DLD1 (cell line): ENCODE measurements around the gene SLC24A3.

ENCODE experiments used
- in situ Hi-C: cut with HindIII; loops from 2 replicates; pipeline ENCODE4 v1.10.0; 2017; ENCODE audit warnings: low sequenced_read_pairs

The SLC24A3 gene

DNA sequence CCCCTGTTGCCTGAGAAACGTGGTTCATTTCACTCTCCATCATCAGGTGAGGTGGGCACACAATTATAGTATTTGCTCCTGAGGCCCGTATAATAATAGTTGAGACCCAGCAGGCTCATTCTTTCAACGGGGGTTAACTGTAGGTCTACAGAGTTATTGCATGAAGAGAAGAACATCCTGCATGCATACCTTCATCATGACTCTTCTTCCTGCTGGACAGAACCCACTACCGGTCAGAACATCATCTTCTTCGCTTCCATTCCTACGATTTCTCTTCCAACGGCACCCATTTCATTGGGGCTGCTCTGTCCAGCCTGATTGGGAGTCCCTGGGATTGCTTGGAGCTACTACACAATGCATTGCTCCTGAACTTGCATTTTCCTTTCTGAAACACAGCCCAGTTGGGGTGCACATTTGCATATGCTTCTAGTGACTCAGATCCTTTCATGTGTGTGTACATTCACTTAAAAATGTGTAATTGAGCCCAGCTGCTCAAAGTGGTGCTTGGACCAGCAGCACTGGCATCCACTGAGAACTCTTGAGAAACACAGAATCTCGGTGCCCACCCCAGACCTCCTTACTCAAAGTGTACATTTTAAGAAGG is 57.4 kb downstream of the SLC24A3 start:
- in situ Hi-C loops = no loop called here

DNA sequence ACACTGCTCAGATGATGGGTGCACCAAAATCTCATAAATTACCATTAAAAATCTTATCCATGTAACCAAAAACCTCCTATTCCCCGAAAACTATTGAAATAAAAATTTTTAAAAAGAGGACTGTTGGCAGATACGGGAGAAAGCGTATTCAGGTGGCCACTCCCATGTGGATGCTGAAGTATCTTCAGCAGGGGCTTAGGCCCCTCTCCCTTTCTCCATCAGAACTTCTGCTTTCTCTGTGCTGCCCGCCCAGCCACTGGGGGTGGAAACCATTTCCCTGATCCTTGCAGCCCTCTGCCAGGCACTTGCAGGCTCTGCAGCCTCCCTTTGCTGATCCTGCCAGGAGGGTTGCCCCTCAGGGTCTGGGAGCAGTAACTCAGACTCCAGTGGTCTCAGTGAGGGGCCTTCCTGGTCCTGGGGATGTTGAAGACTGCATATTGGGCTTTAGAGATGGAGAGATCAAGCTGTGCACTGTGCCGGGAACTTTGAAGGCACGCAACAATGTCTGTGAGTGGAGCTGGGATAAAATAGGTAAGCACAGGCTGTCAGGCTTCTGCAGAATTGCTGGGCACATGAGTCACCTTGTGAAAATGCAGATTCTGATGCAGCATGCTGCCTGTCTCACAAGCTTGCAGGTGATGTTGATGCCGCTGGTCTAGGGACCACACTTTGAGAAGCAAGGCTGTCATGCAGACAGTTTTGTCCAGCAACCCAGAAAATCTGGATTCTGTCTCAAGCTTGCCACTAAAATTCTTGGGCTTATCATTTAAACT is 59.6 kb downstream of the SLC24A3 start:
- in situ Hi-C loops = no loop called here

DNA sequence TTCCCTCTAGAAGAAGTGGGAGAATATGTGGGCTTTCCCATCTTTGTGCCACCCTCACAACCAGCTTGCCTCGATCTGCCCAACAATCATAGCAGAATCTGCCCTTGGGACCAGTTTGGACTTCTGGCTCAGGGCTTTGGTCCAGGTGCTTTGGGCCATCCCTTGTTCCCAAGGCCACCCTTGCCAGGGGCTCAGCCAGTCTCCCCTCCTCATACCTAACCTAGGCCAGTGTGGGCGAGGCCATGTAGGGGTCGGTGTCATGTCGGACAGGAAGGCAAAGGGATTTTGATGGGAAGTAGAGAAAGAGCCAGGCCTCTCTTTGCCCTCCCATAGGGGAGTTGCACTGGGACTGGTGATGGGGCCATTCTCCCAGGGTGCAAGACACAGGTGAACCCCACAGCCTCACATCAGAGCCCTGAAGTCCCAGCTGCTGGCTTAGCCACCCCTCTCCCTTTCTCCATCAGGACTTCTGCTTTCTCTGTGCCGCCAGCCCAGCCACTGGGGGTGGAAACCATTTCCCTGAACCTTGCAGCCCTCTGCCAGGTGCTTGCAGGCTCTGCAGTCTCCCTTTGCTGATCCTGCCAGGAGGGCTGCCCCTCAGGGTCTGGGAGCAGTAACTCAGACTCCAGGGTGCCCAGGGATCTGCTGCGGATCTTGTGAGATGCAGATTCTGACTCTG is 60.7 kb downstream of the SLC24A3 start:
- in situ Hi-C loops = no loop called here

DNA sequence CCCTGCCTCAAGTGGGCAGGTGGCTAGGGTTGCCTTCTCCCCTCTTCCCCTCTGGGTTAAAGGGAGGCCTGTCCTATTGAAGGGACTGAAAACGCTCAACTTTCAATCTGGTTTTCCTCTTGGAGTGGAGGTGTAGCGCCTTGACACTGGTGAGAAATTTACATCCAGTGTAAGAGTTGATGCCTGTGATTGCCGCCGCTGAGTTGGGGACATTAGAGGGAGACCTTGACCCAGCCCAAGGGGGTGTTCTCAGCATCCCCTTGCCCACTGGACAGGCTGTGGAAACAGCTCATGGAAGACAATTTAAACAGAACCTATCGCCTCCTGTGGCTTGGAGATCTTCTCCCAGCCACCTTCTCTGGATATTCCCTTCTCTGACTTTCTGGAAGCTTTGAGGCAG is 61.6 kb downstream of the SLC24A3 start:
- in situ Hi-C loops = no loop called here

DNA sequence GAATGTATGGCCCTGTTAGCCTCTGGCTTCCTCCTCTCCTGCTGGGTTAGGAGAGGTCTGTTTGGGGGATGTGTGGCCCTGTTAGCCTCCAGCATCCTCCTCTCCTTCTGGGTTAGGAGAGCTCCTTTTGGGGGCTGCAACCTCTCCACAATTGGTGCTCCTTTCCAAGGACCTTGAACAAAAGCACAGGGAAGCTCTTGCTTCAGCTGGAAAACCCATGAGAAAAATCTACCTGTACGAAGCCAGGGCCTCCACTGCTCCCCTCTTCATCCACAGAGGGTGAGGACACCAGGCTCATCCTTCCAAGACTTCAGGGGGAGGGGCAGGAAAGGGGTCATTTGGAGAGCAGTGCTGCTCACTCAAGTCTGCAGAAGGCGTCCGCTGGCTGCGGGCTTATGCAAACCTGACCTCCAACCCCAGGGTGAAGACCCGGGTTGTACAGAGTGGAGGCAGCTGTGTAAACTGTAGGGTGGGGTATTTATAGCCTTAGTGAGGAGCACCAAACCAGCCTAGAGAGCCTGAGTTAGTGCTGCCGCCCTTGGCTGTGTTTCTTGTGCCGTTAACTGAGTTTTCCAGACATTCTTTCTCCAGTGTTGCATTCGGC is 62.1 kb downstream of the SLC24A3 start:
- in situ Hi-C loops = no loop called here

DNA sequence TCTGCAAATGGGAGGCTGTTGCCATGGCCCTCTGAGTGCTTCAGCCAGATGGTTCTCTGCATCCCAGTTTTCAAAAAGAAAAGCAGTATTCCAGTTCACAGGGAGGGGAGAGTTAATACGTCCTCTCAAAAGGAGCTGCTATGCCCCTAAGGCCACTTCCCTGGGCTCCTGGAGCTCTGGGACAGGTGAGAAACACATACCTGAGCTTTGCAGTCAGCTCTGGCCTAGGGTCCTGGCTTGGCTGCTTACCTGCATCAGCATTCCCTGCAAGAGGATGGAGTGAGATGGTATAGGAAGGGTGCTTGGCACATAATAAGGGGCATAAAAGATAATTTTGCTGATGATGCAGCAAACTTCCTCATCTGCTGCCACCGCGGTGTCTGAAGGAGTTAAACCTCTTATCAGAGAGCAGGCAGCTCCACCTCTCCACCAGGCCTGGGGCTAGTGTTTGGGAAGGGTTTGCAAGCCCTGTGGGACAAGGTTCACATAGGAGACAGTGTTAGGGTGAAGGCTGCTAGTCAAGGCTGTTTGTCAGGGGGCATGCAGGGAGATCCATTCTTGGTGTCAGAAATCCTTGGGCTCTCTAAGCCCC is 62.7 kb downstream of the SLC24A3 start:
- in situ Hi-C loops = no loop called here

DNA sequence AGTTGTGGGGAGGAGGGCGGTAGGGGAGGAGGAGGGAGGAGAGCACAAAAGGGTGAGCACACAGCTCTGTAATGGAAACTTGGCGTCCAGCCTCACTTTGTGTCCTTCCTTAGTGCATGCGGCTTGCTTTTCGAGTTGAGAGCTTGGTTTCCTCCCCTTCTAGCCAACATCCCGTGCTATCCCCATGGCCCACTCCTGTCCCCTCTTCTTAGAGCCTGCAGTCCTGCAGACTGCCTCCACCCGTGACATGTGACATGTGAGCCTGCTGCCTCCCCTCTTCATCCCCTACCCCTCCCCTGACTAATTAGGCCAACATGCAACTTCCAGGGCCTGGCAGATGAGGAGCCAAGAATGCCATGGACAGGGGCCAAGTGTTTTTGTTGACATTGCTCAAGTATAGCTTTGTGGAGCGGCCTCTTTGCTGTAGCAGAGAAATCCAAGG is 63.2 kb downstream of the SLC24A3 start:
- in situ Hi-C loops = no loop called here

DNA sequence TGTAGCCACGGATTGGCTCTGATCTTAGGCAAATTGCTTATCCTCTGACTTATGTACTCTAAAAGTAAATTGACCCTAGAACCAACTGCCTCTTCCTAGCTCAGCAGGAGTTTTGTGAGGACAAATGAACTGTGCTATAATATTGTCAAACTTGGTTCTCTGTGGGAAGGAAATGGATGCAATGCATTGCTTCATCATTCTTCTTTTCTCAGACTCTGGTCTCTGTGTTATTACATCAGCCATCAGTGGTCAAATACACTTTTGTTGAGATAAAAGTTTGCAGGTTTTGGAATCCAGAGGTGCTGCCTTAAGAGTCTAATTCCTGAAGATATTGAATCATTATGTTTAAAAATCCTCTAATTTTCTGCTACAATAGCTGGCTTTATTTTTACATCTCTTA is 64.9 kb downstream of the SLC24A3 start:
- in situ Hi-C loops = no loop called here

DNA sequence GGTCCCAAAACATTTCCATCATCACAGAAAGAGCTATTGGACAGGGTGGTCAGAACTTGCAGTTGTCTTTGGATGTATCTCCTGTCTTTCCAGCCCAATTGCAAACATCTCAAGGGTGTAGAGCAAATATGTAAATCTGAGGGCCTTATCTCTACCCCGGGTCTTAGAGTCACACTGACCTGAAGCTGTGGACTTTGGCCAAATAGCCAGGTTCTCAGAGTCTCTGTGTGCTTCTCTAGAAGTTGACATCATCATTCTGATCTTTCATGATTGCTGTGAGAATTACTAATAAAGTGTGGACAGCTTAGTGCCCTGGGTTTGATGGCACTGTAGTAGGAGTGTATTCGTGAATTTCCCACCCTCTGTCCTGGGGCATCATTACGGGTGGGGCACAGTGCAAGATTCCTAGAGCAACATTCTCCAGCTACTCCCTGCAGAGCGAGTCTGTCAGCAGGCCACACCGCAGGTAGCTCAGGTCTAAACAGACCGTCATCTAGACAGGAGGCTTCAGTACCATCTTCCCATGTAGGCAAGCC is 71.1 kb downstream of the SLC24A3 start:
- in situ Hi-C loops = no loop called here

DNA sequence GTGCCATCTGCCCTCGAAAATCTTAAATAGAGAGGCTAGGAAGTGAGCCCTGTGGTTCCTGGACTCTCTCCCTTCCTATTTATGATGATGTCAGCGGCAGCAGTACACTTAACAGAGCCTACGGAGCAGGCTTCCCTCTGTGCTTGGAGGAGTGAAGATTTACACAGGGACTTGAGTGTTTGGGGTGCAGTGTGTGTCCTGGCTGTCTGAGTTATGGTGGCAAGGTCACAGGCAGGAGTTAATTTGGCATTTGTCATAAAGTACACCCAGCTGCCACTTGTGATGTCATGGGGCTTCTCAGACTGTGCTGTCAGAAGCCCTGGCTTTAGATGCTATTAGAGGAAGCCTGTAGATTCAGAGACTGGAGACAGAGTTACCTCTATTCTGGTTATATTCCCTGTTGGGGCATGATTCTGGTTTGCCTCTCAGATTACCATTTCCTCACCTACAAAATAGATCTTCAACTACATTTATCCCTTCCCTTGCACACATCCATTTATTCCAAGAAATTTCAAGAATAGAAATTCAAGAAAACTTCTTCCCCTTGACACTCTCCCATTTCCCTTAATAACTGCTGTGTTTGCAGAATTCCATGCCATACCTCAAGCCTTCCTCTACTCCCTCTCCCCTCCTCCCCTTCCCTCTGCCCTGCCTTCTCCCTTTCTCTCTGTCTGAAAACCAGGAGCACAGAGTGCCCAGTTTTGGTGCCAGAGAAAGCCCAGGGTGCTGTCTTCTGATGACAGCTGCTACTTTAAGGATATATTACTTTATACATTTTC is 72.1 kb downstream of the SLC24A3 start:
- in situ Hi-C loops = no loop called here

DNA sequence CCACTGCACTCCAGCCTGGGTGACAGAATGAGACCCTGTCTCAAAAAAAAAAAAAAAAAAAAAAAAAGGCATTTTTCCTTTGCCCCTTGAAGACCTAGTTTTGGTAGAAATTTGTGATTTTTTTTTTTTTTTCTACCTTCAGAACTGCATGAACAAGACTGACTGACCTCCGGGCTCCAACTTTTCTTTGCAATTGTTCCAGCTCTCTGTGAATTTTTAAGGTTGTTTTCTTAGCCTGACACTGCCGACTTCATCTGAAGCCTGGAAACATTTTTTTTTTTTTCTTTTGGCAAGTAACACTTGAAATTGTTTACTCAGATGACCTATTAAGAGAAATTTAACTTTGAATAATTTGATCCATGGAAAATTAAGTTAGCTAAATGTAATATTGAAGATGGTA is 73.0 kb downstream of the SLC24A3 start:
- in situ Hi-C loops = no loop called here

DNA sequence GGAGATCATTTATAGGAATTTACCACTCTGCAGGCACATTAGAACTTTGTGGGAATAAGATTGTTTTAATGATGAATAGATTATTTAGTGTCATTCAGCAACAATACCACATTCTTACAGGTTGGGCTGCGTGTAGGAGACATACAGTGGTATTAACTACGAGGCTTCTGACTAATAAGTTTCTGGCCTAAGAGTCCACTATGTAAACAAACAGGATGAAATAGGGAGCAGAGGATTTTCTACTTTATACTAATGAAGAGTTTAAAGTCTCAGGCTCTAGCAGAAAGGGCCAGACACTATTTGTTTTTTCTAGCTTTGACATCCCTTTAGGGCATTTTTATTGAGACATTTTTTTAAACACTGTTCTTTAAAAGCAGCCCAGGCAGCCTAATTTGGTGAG is 75.6 kb downstream of the SLC24A3 start:
- in situ Hi-C loops = no loop called here

DNA sequence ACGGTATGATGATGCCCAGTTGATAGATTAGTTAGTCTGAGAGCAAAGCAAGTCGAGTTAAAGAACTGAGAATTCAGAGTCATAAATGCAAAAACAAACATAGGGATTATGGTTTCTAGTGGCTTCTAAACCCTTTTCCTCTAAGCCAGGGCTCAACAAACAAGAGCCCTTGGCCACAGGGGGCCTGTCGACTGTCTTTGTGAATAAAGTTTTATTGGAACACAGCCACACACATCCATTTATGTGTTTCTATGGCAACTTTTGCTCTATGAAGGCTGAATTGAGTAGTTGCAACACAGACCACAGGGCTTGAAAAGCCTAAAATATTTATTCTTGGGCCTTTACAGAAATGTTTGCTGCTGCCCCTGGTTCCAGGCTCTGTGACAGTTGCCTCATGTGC is 76.2 kb downstream of the SLC24A3 start:
- in situ Hi-C loops = no loop called here

DNA sequence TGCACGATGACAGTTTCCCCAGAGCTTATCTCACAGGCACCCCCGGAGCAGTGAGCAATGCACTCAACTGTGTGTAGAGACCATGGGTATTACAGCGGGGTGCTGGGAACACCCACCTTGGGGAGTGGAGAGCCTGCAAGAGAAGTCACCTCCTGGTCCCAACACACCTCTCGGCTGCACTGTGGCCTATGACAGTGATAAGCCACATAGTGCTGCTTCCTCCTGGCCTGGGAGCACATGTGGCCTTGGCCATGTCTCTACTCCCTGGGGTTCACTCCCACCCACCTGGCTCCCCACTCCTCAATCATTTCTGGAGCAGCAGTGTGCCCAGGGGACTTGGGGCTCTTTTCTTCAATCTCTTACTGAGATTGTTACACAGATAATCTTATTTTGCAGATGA is 77.0 kb downstream of the SLC24A3 start:
- in situ Hi-C loops = no loop called here

DNA sequence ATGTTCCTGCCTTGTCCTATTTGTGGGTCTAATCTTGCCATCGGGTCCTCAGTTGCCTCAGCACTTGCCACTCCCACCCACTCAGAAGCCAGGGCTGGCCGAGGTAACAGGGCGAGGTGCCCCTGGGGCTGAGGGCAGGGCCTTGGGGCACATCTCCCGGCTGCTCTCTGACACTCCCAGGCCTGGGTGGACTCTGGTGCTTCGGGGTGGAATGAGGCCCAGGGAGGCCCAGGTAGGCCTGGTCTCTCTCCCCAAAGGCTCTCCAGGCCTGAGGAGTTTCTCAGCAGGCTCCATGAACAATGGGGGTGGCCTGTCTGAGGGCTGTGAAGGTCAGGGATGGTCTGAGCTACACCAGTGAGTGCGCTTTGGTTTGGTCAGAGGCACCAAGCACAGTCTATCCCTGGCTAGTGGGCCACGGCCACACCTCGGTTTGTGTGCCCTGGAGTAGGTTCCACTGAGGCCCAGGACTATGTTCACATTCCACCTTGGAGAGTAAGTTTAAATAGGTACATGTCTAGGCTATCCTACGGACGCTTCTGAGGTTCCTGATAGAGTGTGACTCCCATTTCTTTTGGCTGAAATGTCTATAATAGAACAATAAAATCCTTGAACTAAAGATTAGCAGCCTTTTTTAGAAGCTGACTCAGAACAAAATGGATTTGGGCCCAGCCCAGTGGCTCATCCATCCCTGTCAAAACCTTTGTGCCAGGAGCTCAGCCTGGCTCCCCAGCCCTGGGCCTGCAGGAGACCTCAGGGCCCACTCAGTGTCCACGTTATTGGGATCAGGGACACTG is 78.8 kb downstream of the SLC24A3 start:
- in situ Hi-C loops = no loop called here

DNA sequence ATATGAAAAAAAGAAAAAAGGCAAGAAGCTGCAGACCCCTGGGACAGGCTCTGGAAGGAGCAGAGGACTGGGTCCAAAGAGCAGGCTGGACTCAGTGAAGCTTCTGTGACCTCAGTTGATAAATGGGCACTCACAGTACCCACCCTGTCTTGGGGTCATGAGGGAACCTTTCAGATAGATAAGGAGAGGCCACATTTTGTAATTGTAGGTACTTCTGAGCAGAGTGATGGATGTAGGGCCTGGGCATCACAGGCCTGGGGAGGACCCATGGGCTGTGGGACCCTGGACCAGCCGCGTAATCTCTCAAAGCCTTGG is 79.3 kb downstream of the SLC24A3 start:
- in situ Hi-C loops = no loop called here

DNA sequence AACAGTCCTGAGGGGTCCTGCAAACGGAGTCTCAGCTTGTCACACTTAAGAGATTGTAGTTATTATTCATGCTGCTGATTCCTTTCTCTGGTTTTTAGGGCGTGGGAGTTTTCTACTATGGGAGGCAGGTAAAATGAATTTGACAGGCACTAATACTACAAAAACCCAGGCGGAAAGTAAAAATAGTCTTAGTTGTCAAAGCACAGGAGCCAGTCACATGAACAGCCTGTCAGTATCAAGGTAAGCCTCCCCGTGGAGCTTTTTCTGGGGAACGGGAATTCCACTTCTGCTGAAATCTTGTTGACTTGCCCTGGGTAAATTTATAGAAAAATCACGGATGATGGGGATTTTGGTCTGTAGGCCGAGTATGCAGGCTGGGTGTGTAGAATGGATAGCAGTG is 79.8 kb downstream of the SLC24A3 start:
- in situ Hi-C loops = no loop called here

DNA sequence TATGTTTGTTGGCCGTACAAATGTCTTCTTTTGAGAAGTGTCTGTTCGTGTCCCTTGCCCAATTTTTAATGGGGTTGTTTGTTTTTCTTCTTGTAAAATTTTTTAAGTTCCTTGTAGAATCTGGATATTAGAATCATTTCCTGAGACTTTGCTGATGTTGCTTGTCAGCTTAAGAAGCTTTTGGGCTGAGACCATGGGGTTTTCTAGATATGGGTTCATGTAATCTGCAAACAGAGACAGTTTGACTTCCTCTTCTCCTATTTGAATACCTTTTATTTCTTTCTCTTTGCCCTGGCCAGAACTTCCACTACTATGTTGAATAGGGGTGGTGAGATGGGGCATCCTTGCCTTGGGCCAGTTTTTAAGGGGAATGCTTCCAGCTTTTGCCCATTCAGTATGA is 82.6 kb downstream of the SLC24A3 start:
- in situ Hi-C loops = no loop called here

DNA sequence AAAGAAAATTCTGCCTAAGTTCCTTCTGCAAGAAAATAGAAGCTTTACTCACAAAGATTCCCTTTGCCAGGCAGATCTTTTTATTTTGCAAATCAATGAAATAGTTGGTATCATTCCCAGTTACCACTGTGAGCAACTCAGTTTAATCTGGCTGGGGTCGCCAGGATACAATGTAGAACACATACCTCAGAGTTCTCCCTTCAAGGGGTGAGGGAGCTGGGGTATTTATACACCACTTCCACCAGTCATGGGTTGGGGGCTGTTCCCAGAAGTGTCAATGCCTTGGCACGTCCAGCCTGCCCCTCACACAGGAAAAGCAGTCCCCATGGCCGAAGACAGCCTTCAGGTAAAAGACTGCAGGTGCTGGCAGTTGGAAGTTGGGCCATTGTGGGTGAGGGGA is 86.2 kb downstream of the SLC24A3 start:
- in situ Hi-C loops = no loop called here

DNA sequence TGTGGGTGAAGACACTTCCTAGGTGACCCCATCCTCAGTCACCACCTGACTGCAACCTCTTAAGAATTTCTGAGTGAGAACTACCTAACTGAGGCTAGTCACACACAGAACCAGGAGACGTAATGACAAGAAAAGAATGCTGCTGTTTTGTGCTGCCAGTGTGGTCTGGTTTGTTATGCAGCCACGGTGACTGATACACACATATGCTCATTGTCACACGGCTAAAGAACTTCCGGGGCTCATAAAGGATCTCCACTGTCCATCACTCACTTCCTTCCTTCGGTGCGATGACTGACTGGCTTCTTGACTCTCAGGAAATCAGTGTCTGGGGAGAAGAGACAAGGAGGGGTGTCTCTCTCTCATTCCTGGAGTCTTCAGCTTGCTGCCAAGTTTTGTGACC is 88.0 kb downstream of the SLC24A3 start:
- in situ Hi-C loops = no loop called here
